Breast epithelium (tissue), 4 donors: ENCODE results near the gene FAM229A. TPM values are rescaled to one million over a fixed set of nuclear protein-coding genes. Genes with fewer than 3 reads are reported as not detected.

Experiments
- DNase-seq, 2 donors: peaks; one replicate each; pipeline ENCODE4 v3.0.0-alpha.2; 2019; ENCODE audit warnings: low spot score in 2 of 2
- H3K27ac ChIP-seq, 2 donors: fragments of 200-600 bp; sonication (generic) in 1 of 2; one replicate each; pipeline ENCODE4 v1.5.1; 2016 to 2019; ENCODE audit warnings: mild to moderate bottlenecking in 1 of 2
- H3K27me3 ChIP-seq, 2 donors: fragments of 200-600 bp; sonication (generic) in 1 of 2; one replicate each; pipeline versions ENCODE4 v1.5.1 to v1.6.0; 2017 to 2019; ENCODE audit warnings: control low read depth in 1 of 2, mild to moderate bottlenecking in 1 of 2
- H3K36me3 ChIP-seq: fragments of 200-600 bp; one replicate; pipeline ENCODE4 v1.5.1; 2019
- H3K4me1 ChIP-seq, 2 donors: fragments of 200-600 bp; sonication (generic); one replicate each; pipeline ENCODE4 v1.5.1; 2016 to 2019; ENCODE audit warnings: control low read depth in 1 of 2
- H3K4me3 ChIP-seq, 3 donors: fragments of 200-600 bp; sonication (generic); 1 replicate in 2 of 3; 2 replicates in 1 of 3; pipeline ENCODE4 v1.5.1; 2016 to 2019; ENCODE audit warnings: mild to moderate bottlenecking in 3 of 3, moderate library complexity in 2 of 3
- H3K9me3 ChIP-seq, 2 donors: fragments of 200-600 bp; sonication (generic) in 1 of 2; one replicate each; pipeline ENCODE4 v1.5.1; 2016 to 2019; ENCODE audit warnings: control low read depth in 1 of 2
- CTCF ChIP-seq, 3 donors: fragments of 450-650 bp; IDR thresholded peaks; one replicate each; pipeline ENCODE4 v1.5.1; 2016 to 2017; ENCODE audit warnings: antibody characterized with exemption in 3 of 3, mild to moderate bottlenecking in 3 of 3, moderate library complexity in 3 of 3
- POLR2A ChIP-seq: fragments of 450-650 bp; IDR thresholded peaks from one replicate; pipeline ENCODE4 v1.6.1; 2016; ENCODE audit warnings: antibody characterized with exemption, mild to moderate bottlenecking, moderate library complexity
- POLR2AphosphoS5 ChIP-seq, 3 donors: sonication (generic); formaldehyde crosslinking; IDR thresholded peaks; one replicate each; pipeline ENCODE4 v1.6.1; 2017; ENCODE audit warnings: antibody characterized with exemption in 3 of 3
- intact Hi-C: fragments of 100-400 bp; cut with DNase I; formaldehyde crosslinking; loops from one replicate; pipeline ENCODE4 v1.15.1; 2023; ENCODE audit warnings: low total_unique reads
- total RNA-seq, 3 donors: library from RNA; depleted of rRNA; stranded (reverse); fragments of >200 nt; gene quantifications; one replicate each; pipeline ENCODE4 v1.1.0, GENCODE V29; 2016

Gene FAM229A
- total RNA-seq, 3 donors from 2014 or later, result 8.8 to 15.8 (median 10.2) TPM

GRCh38 chr1:32345289-32345827 is 16.9 kb downstream of the FAM229A start:
- H3K4me1 ChIP-seq, result no peaks in the 10 kb centered on the region
- no peak for DNase-seq
- TF ChIP-seq CTCF (IDR thresholded peaks at IDR 0.05) (no peak), POLR2A (no peak), POLR2AphosphoS5 (IDR thresholded peaks at IDR 0.05) (no peak)
- H3K4me3 ChIP-seq, result no peak overlapping the region
- H3K9me3 ChIP-seq, result no peaks in the 10 kb centered on the region
- intact Hi-C loops, result no loop called here
- no peaks in the 10 kb centered on the region for H3K27me3 ChIP-seq
- H3K36me3 ChIP-seq, result no peaks in the 10 kb centered on the region
- no peak overlapping the region for H3K27ac ChIP-seq

GRCh38 chr1:32342704-32343103 is 19.6 kb downstream of the FAM229A start:
- intact Hi-C loops, result no loop called here
- Histone ChIP-seq H3K27me3 (no peaks in the 10 kb centered on the region), H3K36me3 (no peaks in the 10 kb centered on the region), H3K9me3 (no peaks in the 10 kb centered on the region), H3K4me3 (no peak overlapping the region), H3K4me1 (no peaks in the 10 kb centered on the region), H3K27ac (peak overlapping the region; percentile 72 to 76)
- DNase-seq, result no peak
- no peak for TF ChIP-seq CTCF (IDR thresholded peaks at IDR 0.05)
- no peak for TF ChIP-seq POLR2A
- no peak for TF ChIP-seq POLR2AphosphoS5 (IDR thresholded peaks at IDR 0.05)

GRCh38 chr1:32341971-32342370 is 20.3 kb downstream of the FAM229A start:
- Histone ChIP-seq H3K27me3 (no peaks in the 10 kb centered on the region), H3K4me1 (peaks cover 5 to 6% of the 10 kb centered on the region in 2 donors), H3K36me3 (no peaks in the 10 kb centered on the region), H3K4me3 (peak overlapping the region in 1 of 3 donors; percentile 19), H3K27ac (peak overlapping the region; percentile 72 to 76), H3K9me3 (no peaks in the 10 kb centered on the region)
- TF ChIP-seq CTCF (IDR thresholded peaks at IDR 0.05) (no peak), POLR2AphosphoS5 (IDR thresholded peaks at IDR 0.05) (no peak), POLR2A (no peak)
- intact Hi-C loops, result no loop called here
- DNase-seq, result no peak

GRCh38 chr1:32341186-32341757 is 21.0 kb downstream of the FAM229A start:
- intact Hi-C loops, result no loop called here
- H3K27ac ChIP-seq, result peak overlapping the region; percentile 72 to 76
- no peak for DNase-seq

More at GRCh38 chr1:32341186-32341757, 21.0 kb downstream of the FAM229A start:
- Histone ChIP-seq H3K9me3 (no peaks in the 10 kb centered on the region), H3K36me3 (no peaks in the 10 kb centered on the region), H3K4me1 (peaks cover 12 to 13% of the 10 kb centered on the region in 2 donors), H3K27me3 (no peaks in the 10 kb centered on the region), H3K4me3 (no peak overlapping the region)
- TF ChIP-seq CTCF (IDR thresholded peaks at IDR 0.05) (no peak), POLR2A (no peak), POLR2AphosphoS5 (IDR thresholded peaks at IDR 0.05) (no peak)
